ENCODE results near the gene BICDL2.

- TF ChIP-seq CTCF (IDR thresholded peaks at IDR 0.05) (no peak), POLR2A (IDR thresholded peaks at IDR 0.05) (no peak), POLR2AphosphoS5 (IDR thresholded peaks at IDR 0.05) (no peak)
Measured at GRCh38 chr16:2988590-2989099, 48.1 kb downstream of the BICDL2 start.

Data from suprapubic skin (tissue), 4 donors.